ENCODE measurements around the gene RBP2.

- TF ChIP-seq CTCF (IDR thresholded peaks at IDR 0.05): no peak
- TF ChIP-seq POLR2AphosphoS5 (IDR thresholded peaks at IDR 0.05): no peak
- no peak for TF ChIP-seq POLR2A (IDR thresholded peaks at IDR 0.05)
These were observed 26.8 kb downstream of the RBP2 start for GRCh38 chr3:139449566-139449965.
